IMR-90 (cell line): ENCODE results near the gene USP32. TPM values are rescaled to one million over a fixed set of nuclear protein-coding genes. Genes with fewer than 3 reads are reported as not detected.

ENCODE experiments used
- ATAC-seq: fragments of 200-7000 bp; cut with Tn5 transposase; 2 replicates; pipeline ENCODE4 v1.9.1; 2020; ENCODE audit warnings: low read depth, mild to moderate bottlenecking, moderate library complexity
- BruUV-seq: library from RNA; stranded (reverse); fragments of 400-500 nt; replicated peaks from 2 replicates; lab custom pipeline; 2021; lab: Mats Ljungman, UMichigan
- CTCF ChIA-PET: fragments of 300-600 bp; formaldehyde crosslinking; extraction: SDS; loops from one replicate; lab custom pipeline; 2021; ENCODE audit warnings: antibody characterized with exemption; lab: Yijun Ruan, JAX
- POLR2A ChIA-PET: fragments of 300-600 bp; sonication (Branson Sonifier 250); formaldehyde crosslinking; loops from one replicate; lab custom pipeline; 2022; ENCODE audit warnings: antibody characterized with exemption; ENCODE audit not compliant: unreplicated experiment; lab: Charles Lee
- DNase-seq: peaks from one replicate; pipeline ENCODE4 v3.0.0; 2013
- H2AFZ ChIP-seq: replicated peaks from 2 replicates; pipeline ENCODE3; 2013; ENCODE audit warnings: low read length, mild to moderate bottlenecking; ENCODE audit not compliant: poor library complexity
- H2AK5ac ChIP-seq: 2 replicates; pipeline ENCODE4 v1.6.1; 2013; ENCODE audit warnings: low read depth, low read length, inconsistent platforms
- H2AK9ac ChIP-seq: replicated peaks from 2 replicates; pipeline ENCODE3; 2013; ENCODE audit warnings: mild to moderate bottlenecking, low read depth, low read length, moderate library complexity; ENCODE audit not compliant: poor library complexity
- H2BK120ac ChIP-seq: 2 replicates; pipeline ENCODE4 v1.6.1; 2013; ENCODE audit warnings: low read depth, low read length, inconsistent platforms
- H2BK15ac ChIP-seq: 3 replicates; pipeline ENCODE4 v1.6.1; 2013; ENCODE audit warnings: low read depth, low read length, inconsistent platforms
- H2BK20ac ChIP-seq: 2 replicates; pipeline ENCODE4 v1.6.1; 2013; ENCODE audit warnings: low read depth, mild to moderate bottlenecking, inconsistent platforms, low read length, moderate library complexity
- H2BK5ac ChIP-seq: 2 replicates; pipeline ENCODE4 v1.6.1; 2013; ENCODE audit warnings: mild to moderate bottlenecking, low read depth, low read length, inconsistent platforms; ENCODE audit not compliant: poor library complexity, severe bottlenecking
- H3K14ac ChIP-seq: replicated peaks from 2 replicates; pipeline ENCODE4 v1.6.1; 2013; ENCODE audit warnings: low read depth, low read length, inconsistent platforms
- H3K18ac ChIP-seq: 2 replicates; pipeline ENCODE4 v1.6.1; 2013; ENCODE audit warnings: low read depth, low read length, control low read depth
- H3K23ac ChIP-seq: 2 replicates; pipeline ENCODE4 v1.6.1; 2013; ENCODE audit warnings: low read depth, low read length, inconsistent platforms
- H3K27ac ChIP-seq: 2 replicates; pipeline ENCODE4 v1.5.1; 2013; ENCODE audit warnings: mild to moderate bottlenecking, control low read depth, low read length; ENCODE audit not compliant: insufficient read depth
- H3K27me3 ChIP-seq: 2 replicates; pipeline ENCODE4 v1.6.1; 2013; ENCODE audit warnings: low read length; ENCODE audit not compliant: control insufficient read depth, insufficient read depth
- H3K36me3 ChIP-seq: 2 replicates; pipeline ENCODE4 v1.6.1; 2013; ENCODE audit warnings: low read length, mixed read lengths; ENCODE audit not compliant: control insufficient read depth, insufficient read depth
- H3K4ac ChIP-seq: 2 replicates; pipeline ENCODE4 v1.6.1; 2013; ENCODE audit warnings: low read depth, low read length, inconsistent platforms
- H3K4me1 ChIP-seq: 2 replicates; pipeline ENCODE4 v1.6.1; 2013; ENCODE audit warnings: low read length, mixed read lengths; ENCODE audit not compliant: control insufficient read depth, insufficient read depth
- H3K4me2 ChIP-seq: 2 replicates; pipeline ENCODE4 v1.6.1; 2013; ENCODE audit warnings: low read depth, mild to moderate bottlenecking, control low read depth, low read length, moderate library complexity
- H3K4me3 ChIP-seq: 2 replicates; pipeline ENCODE4 v1.5.1; 2013; ENCODE audit warnings: low read depth, mild to moderate bottlenecking, control low read depth, low read length, moderate library complexity; ENCODE audit not compliant: insufficient read depth
- H3K56ac ChIP-seq: 2 replicates; pipeline ENCODE4 v1.6.1; 2013; ENCODE audit warnings: low read length, inconsistent platforms; ENCODE audit not compliant: insufficient read depth; ENCODE audit errors: extremely low read depth
- H3K79me1 ChIP-seq, 2 experiments: 2 replicates each; pipeline ENCODE4 v1.6.1; 2013; ENCODE audit warnings: low read length in 2 of 2, inconsistent platforms in 1 of 2, low read depth in 1 of 2
- H3K9ac ChIP-seq: 2 replicates; pipeline ENCODE4 v1.6.1; 2013; ENCODE audit warnings: low read depth, low read length, control low read depth
- H3K9me1 ChIP-seq: 2 replicates; pipeline ENCODE4 v1.6.1; 2013; ENCODE audit warnings: low read length, inconsistent platforms; ENCODE audit not compliant: insufficient read depth
- H3K9me3 ChIP-seq: 2 replicates; pipeline ENCODE4 v1.6.1; 2013; ENCODE audit warnings: low read length; ENCODE audit not compliant: control insufficient read depth, insufficient read depth
- H4K20me1 ChIP-seq: 2 replicates; pipeline ENCODE4 v1.6.1; 2013; ENCODE audit warnings: low read length, inconsistent platforms; ENCODE audit not compliant: insufficient read depth
- H4K5ac ChIP-seq: 2 replicates; pipeline ENCODE4 v1.6.1; 2013; ENCODE audit warnings: mild to moderate bottlenecking, low read depth, low read length, control low read depth
- H4K8ac ChIP-seq, 2 experiments: 2 replicates each; pipeline ENCODE4 v1.6.1; 2013; ENCODE audit warnings: low read depth in 2 of 2, low read length in 2 of 2, control low read depth in 1 of 2, inconsistent platforms in 1 of 2
- H4K91ac ChIP-seq: 2 replicates; pipeline ENCODE4 v1.6.1; 2013; ENCODE audit warnings: low read depth, low read length, inconsistent platforms; ENCODE audit not compliant: insufficient read depth
- BHLHE40 ChIP-seq: fragments of 150-350 bp; IDR thresholded peaks from 2 replicates; pipeline ENCODE4 v1.6.1; 2016; ENCODE audit warnings: mild to moderate bottlenecking, low read depth, low read length
- FOS ChIP-seq: fragments of 150-350 bp; IDR thresholded peaks from 2 replicates; pipeline ENCODE4 v1.6.1; 2016; ENCODE audit warnings: low read depth, low read length
- MAFK ChIP-seq: IDR thresholded peaks from 2 replicates; pipeline ENCODE4 v1.6.1; 2012; ENCODE audit warnings: low read depth, low read length, improper control_type of control experiment
- MXI1 ChIP-seq: IDR thresholded peaks from 2 replicates; pipeline ENCODE4 v1.6.1; 2012; ENCODE audit warnings: low read depth, mild to moderate bottlenecking, low read length, moderate library complexity, borderline replicate concordance
- NFE2L2 ChIP-seq: fragments of 150-350 bp; IDR thresholded peaks from 2 replicates; pipeline ENCODE4 v1.6.1; 2016; ENCODE audit warnings: low read depth, mild to moderate bottlenecking, low read length
- SMC3 ChIP-seq: fragments of 150-350 bp; IDR thresholded peaks from 2 replicates; pipeline ENCODE4 v1.6.1; 2016; ENCODE audit warnings: low read depth, mild to moderate bottlenecking, antibody characterized with exemption, low read length, moderate library complexity
- WGBS, 2 experiments: methylation state at CpG; one replicate each; pipeline versions ENCODE4 v1.1.5 to v1.1.7; 2013; ENCODE audit warnings: missing lambda C conversion rate in 2 of 2; ENCODE audit not compliant: insufficient read length in 1 of 2; ENCODE audit errors: extremely low coverage in 2 of 2; 5-methylcytosine and 5-hydroxymethylcytosine counted together
- dilution Hi-C: fragments of 300-500 bp; cut with HindIII; formaldehyde crosslinking; loops from one replicate; pipeline ENCODE4 v1.14.3; 2018; ENCODE audit warnings: low sequenced_read_pairs; ENCODE audit not compliant: unreplicated experiment
- in situ Hi-C: fragments of 300-500 bp; cut with MboI; formaldehyde crosslinking; loops from 3 replicates; pipeline ENCODE4 v1.14.3; 2019; ENCODE audit warnings: low sequenced_read_pairs, inconsistent platforms, mixed read lengths
- intact Hi-C: fragments of 100-400 bp; cut with micrococcal nuclease; formaldehyde crosslinking; loops from 2 replicates; pipeline ENCODE4 v1.10.0; 2022
- polyA plus RNA-seq, 3 experiments: library from polyadenylated mRNA; depleted of rRNA; stranded (reverse); fragments of >200 nt; gene quantifications; 2 replicates each; pipeline ENCODE4 v1.2.3, GENCODE V29; 2012; ENCODE audit warnings: low replicate concordance in 1 of 3
- total RNA-seq: library from RNA; depleted of rRNA; stranded (reverse); fragments of >200 nt; gene quantifications from 2 replicates; pipeline ENCODE4 v1.2.3, GENCODE V29; 2012
- TF ChIP-seq, protein P1 (sequence below): fragments of 150-350 bp; IDR thresholded peaks from 2 replicates; pipeline ENCODE4 v1.6.1; 2017; ENCODE audit warnings: mild to moderate bottlenecking, antibody characterized with exemption, low read length, low read depth

Gene USP32
- total and polyA plus RNA-seq, 2 of the 4 experiments (the other 2 are of a cell fraction), result 16.8 to 46.8 TPM

DNA sequence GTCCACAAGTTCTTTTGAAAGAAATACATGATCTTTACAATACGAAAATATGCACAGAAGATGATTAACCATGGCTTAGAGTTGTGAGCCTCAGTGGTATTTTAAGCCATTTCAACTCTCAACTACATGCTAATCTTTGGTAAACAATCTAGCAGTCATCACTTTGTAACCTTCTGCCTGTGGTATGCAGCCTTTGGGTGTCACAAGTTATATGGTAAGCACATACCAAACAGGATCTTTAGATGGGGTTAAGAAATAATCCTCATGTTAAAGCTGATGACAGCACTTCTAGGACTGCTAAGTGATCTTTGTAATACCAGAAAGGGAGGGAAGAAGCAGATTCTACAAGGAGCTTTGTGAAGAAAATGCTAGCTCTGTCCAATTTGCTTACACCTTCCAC is 167.9 kb downstream of the USP32 start:
- Histone ChIP-seq H4K8ac (no peak overlapping the region), H3K4me1 (peaks cover 3% of the 10 kb centered on the region; the same call in 1 of the 2 replicates), H3K4me3 (no peak overlapping the region), H3K56ac (no peak overlapping the region), H3K9ac (no peak overlapping the region), H2AK5ac (no peak overlapping the region), H3K14ac (no peak overlapping the region), H3K27ac (no peak overlapping the region), H2BK20ac (no peak overlapping the region), H3K36me3 (peaks cover 27% of the 10 kb centered on the region), H2BK15ac (no peak overlapping the region), H2AFZ (no peak overlapping the region), H4K20me1 (0 out of 2 replicates have a peak, but pooled peaks cover 5% of the 10 kb centered on the region), H3K79me1 (peaks cover 4 to 26% of the 10 kb centered on the region in 2 experiments; a peak in 2 of 4 replicates), H3K9me1 (0 out of 2 replicates have a peak, but pooled peaks cover 2% of the 10 kb centered on the region), H2AK9ac (no peak overlapping the region), H3K27me3 (no peaks in the 10 kb centered on the region), H3K4me2 (no peak overlapping the region), H3K23ac (peak overlapping the region; percentile 82; the same call in 1 of the 2 replicates), H2BK5ac (peak overlapping the region; percentile 36), H4K91ac (no peak overlapping the region), H3K4ac (no peak overlapping the region), H3K18ac (no peak overlapping the region), H2BK120ac (no peak overlapping the region), H4K5ac (no peak overlapping the region), H3K9me3 (no peaks in the 10 kb centered on the region)
- dilution Hi-C loops (no loop called here), in situ Hi-C loops (no loop called here), intact Hi-C loops (no loop called here)
- no CpG with 5 or more reads among the region's 1 CpG for WGBS, 2 experiments
- BruUV-seq, result no TSS peak
- CTCF ChIA-PET, result no interaction called here
- TF ChIP-seq MXI1 (no peak), FOS (no peak), NFE2L2 (no peak), MAFK (no peak), BHLHE40 (no peak), SMC3 (no peak)
- TF ChIP-seq, protein P1, sequence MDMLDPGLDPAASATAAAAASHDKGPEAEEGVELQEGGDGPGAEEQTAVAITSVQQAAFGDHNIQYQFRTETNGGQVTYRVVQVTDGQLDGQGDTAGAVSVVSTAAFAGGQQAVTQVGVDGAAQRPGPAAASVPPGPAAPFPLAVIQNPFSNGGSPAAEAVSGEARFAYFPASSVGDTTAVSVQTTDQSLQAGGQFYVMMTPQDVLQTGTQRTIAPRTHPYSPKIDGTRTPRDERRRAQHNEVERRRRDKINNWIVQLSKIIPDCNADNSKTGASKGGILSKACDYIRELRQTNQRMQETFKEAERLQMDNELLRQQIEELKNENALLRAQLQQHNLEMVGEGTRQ, result no peak
- POLR2A ChIA-PET, result interaction anchor here (0.6 kb wide), 1 partner anchor 16 kb away, joined by 3 read pairs; no protein-coding TSS in a partner anchor
- peak; percentile 25 for DNase-seq
- ATAC-seq, result peak; percentile 85
